Endothelial cell of umbilical vein (primary cell): Measurements from ENCODE around the gene DLK1. TPM values are rescaled to one million over a fixed set of nuclear protein-coding genes. Genes with fewer than 3 reads are reported as not detected.

ENCODE experiments used
- BruUV-seq: library from RNA; stranded (reverse); fragments of 400-500 nt; replicated peaks from 2 replicates; lab custom pipeline; 2021; lab: Mats Ljungman, UMichigan
- CTCF ChIA-PET: fragments of 300-600, 350-600 bp; sonication (Branson Sonifier 250); formaldehyde crosslinking; loops from one replicate; lab custom pipeline; 2021; ENCODE audit warnings: antibody characterized with exemption, inconsistent platforms; lab: Charles Lee
- POLR2A ChIA-PET: fragments of 300-600, 350-600 bp; sonication (Branson Sonifier 250); formaldehyde crosslinking; loops from one replicate; lab custom pipeline; 2021; ENCODE audit warnings: antibody characterized with exemption, inconsistent platforms; lab: Charles Lee
- DNase-seq: peaks from one replicate; pipeline ENCODE4 v3.0.0-alpha.2; 2011; ENCODE audit warnings: low read depth, low spot score
- FAIRE-seq: peaks from 2 replicates; lab custom pipeline; 2011; peaks lifted over from hg19 to GRCh38; lab: Jason Lieb, UNC
- H2AFZ ChIP-seq: 2 replicates; pipeline ENCODE4 v1.6.0; 2012; ENCODE audit warnings: low read depth, low read length, control low read depth, inconsistent platforms
- H3K27ac ChIP-seq: 2 replicates; pipeline ENCODE4 v1.5.1; 2011; ENCODE audit warnings: low read depth, mild to moderate bottlenecking, control low read depth, low read length, moderate library complexity; ENCODE audit not compliant: insufficient read depth
- H3K27me3 ChIP-seq, 2 experiments: 2 replicates each; pipeline versions ENCODE4 v1.6.0 to v1.6.1; 2011; ENCODE audit warnings: low read length in 2 of 2, mixed read lengths in 1 of 2; ENCODE audit not compliant: control insufficient read depth in 2 of 2, insufficient read depth in 2 of 2
- H3K36me3 ChIP-seq, 2 experiments: 2 replicates in 1 of 2; 3 replicates in 1 of 2; pipeline ENCODE4 v1.5.1; 2011; ENCODE audit warnings: low read length in 2 of 2, mild to moderate bottlenecking in 1 of 2, moderate library complexity in 1 of 2; ENCODE audit not compliant: control insufficient read depth in 2 of 2, insufficient read depth in 2 of 2; ENCODE audit errors: extremely low read depth in 1 of 2
- H3K4me1 ChIP-seq: 3 replicates; pipeline ENCODE4 v1.5.1; 2011; ENCODE audit warnings: mild to moderate bottlenecking, low read length; ENCODE audit not compliant: control insufficient read depth, insufficient read depth; ENCODE audit errors: extremely low read depth
- H3K4me2 ChIP-seq: 2 replicates; pipeline ENCODE4 v1.6.1; 2011; ENCODE audit warnings: low read length, control low read depth, mixed read lengths; ENCODE audit not compliant: insufficient read depth
- H3K4me3 ChIP-seq, 3 experiments: fragments of 200-600 bp in 1 of 3; sonication (generic), shearing (Covaris generic) in 1 of 3; replicated peaks in 1 of 3; 2 replicates each; pipeline ENCODE4 v1.5.1; 2011 to 2016; ENCODE audit warnings: control low read depth in 3 of 3, low read length in 3 of 3, mild to moderate bottlenecking in 2 of 3, inconsistent platforms in 1 of 3, low read depth in 1 of 3, moderate library complexity in 1 of 3; ENCODE audit not compliant: insufficient read depth in 1 of 3
- H3K79me2 ChIP-seq: 2 replicates; pipeline ENCODE4 v1.6.0; 2012; ENCODE audit warnings: low read length, inconsistent platforms; ENCODE audit not compliant: control insufficient read depth, insufficient read depth
- H3K9ac ChIP-seq: replicated peaks from 2 replicates; pipeline ENCODE3; 2011; ENCODE audit warnings: low read length, control low read depth; ENCODE audit not compliant: insufficient read depth; ENCODE audit errors: extremely low read depth
- H3K9me1 ChIP-seq: replicated peaks from 3 replicates; pipeline ENCODE4 v1.6.0; 2011; ENCODE audit warnings: mild to moderate bottlenecking, low read length; ENCODE audit not compliant: control insufficient read depth, insufficient read depth; ENCODE audit errors: extremely low read depth
- H3K9me3 ChIP-seq: replicated peaks from 2 replicates; pipeline ENCODE4 v1.5.1; 2012; ENCODE audit warnings: low read length, inconsistent platforms; ENCODE audit not compliant: control insufficient read depth, insufficient read depth
- H4K20me1 ChIP-seq: replicated peaks from 2 replicates; pipeline ENCODE3; 2011; ENCODE audit warnings: mild to moderate bottlenecking, low read length; ENCODE audit not compliant: control insufficient read depth, insufficient read depth; ENCODE audit errors: extremely low read depth
- CTCF ChIP-seq, 2 donors: IDR thresholded peaks; 1 replicate in 1 of 2; 2 replicates in 1 of 2; pipeline ENCODE4 v1.5.1; 2011; ENCODE audit warnings: low read length in 2 of 2, mild to moderate bottlenecking in 2 of 2, moderate library complexity in 2 of 2, control low read depth in 1 of 2, inconsistent platforms in 1 of 2, low read depth in 1 of 2; ENCODE audit not compliant: insufficient read depth in 1 of 2; ENCODE audit errors: extremely low read depth in 1 of 2
- EZH2 ChIP-seq: IDR thresholded peaks from 2 replicates; pipeline ENCODE4 v1.6.1; 2012; ENCODE audit warnings: borderline replicate concordance, low read depth, mild to moderate bottlenecking, moderate library complexity, low read length, inconsistent platforms; ENCODE audit not compliant: severe bottlenecking
- FOS ChIP-seq: IDR thresholded peaks from 2 replicates; pipeline ENCODE4 v1.6.1; 2011; ENCODE audit warnings: mild to moderate bottlenecking, low read length, moderate library complexity, borderline replicate concordance; ENCODE audit not compliant: insufficient read depth
- GATA2 ChIP-seq: IDR thresholded peaks from 2 replicates; pipeline ENCODE4 v1.7.0; 2011; ENCODE audit warnings: low read depth, mild to moderate bottlenecking, moderate library complexity, mixed read lengths, low read length; ENCODE audit not compliant: insufficient read length, insufficient read depth
- JUN ChIP-seq: IDR thresholded peaks from 2 replicates; pipeline ENCODE4 v1.6.1; 2011; ENCODE audit warnings: borderline replicate concordance, low read depth; ENCODE audit not compliant: insufficient read length, insufficient read depth
- MAX ChIP-seq: IDR thresholded peaks from 2 replicates; pipeline ENCODE4 v1.6.1; 2011; ENCODE audit not compliant: insufficient read depth, insufficient read length
- MYC ChIP-seq: IDR thresholded peaks from one replicate; pipeline ENCODE4 v1.6.1; 2011; ENCODE audit warnings: mild to moderate bottlenecking, low read depth, low read length
- POLR2A ChIP-seq: IDR thresholded peaks from 2 replicates; pipeline ENCODE4 v1.6.1; 2012; ENCODE audit warnings: low read depth, mild to moderate bottlenecking, control low read depth, low read length
- POLR2AphosphoS5 ChIP-seq: IDR thresholded peaks from 2 replicates; pipeline ENCODE4 v1.6.1; 2012; ENCODE audit warnings: low read depth, mild to moderate bottlenecking, control low read depth, low read length, moderate library complexity; ENCODE audit not compliant: insufficient read depth
- dilution Hi-C: fragments of 300-500 bp; cut with MboI; formaldehyde crosslinking; loops from one replicate; pipeline ENCODE4 v1.15.0; 2019; ENCODE audit warnings: low sequenced_read_pairs; ENCODE audit not compliant: extremely low pct_ligation_motif_present
- intact Hi-C: fragments of 100-400 bp; cut with micrococcal nuclease; formaldehyde crosslinking; loops from one replicate; pipeline ENCODE4 v1.10.0; 2022
- polyA plus RNA-seq, 4 experiments: library from polyadenylated mRNA; depleted of rRNA in 3 of 4; stranded (reverse) in 3 of 4; unstranded in 1 of 4; fragments of >200 nt; gene quantifications; 2 replicates each; pipeline versions ENCODE4 v1.2.1 to v1.2.3, GENCODE V29; 2011 to 2012; ENCODE audit warnings: missing spikeins in 1 of 4
- total RNA-seq: library from RNA; stranded (reverse); gene quantifications from 2 replicates; pipeline ENCODE4 v1.2.3, GENCODE V29; 2021

The DLK1 gene
- total and polyA plus RNA-seq, 2 donors (not counting 3 experiments of a cell fraction or from before 2014, with no cell fraction given), result not detected

GRCh38 chr14:100780246-100780645, 53.6 kb downstream of the DLK1 start:
- TF ChIP-seq JUN, result no peak
- H3K4me1 ChIP-seq, result no peaks in the 10 kb centered on the region
- intact Hi-C loops (no loop called here), dilution Hi-C loops (no loop called here)
- H3K4me3 ChIP-seq, result no peak overlapping the region
- H3K4me2 ChIP-seq, result no peak overlapping the region
- no TSS peak for BruUV-seq
- H3K9me1 ChIP-seq, result no peaks in the 10 kb centered on the region
- no peaks in the 10 kb centered on the region for H3K9me3 ChIP-seq
- no peaks in the 10 kb centered on the region for H3K79me2 ChIP-seq
- no peak for FAIRE-seq
- no peaks in the 10 kb centered on the region for H4K20me1 ChIP-seq
- no peak for DNase-seq
- CTCF ChIA-PET, result no interaction called here
- H3K27me3 ChIP-seq, result no peaks in the 10 kb centered on the region
- H3K27ac ChIP-seq, result no peak overlapping the region
- no peak overlapping the region for H2AFZ ChIP-seq
- H3K9ac ChIP-seq, result no peak overlapping the region
- H3K36me3 ChIP-seq, result no peaks in the 10 kb centered on the region
- POLR2A ChIA-PET, result no interaction called here

GRCh38 chr14:100780646-100781355, 54.1 kb downstream of the DLK1 start:
- intact Hi-C loops, result loop anchor here (1.0 kb wide), 1 partner anchor 36 kb away; no protein-coding TSS in a partner anchor
- TF ChIP-seq MYC, result no peak
- TF ChIP-seq CTCF (IDR thresholded peaks at IDR 0.05; ENCODE audit: extremely low read depth in 1 of 2, insufficient read depth in 1 of 2, low read depth in 1 of 2, low read length in 2 of 2), result no peak
- no peak for TF ChIP-seq JUN
- TF ChIP-seq FOS, result no peak
- TF ChIP-seq GATA2, result no peak
- no peak for TF ChIP-seq POLR2AphosphoS5
- no peak for TF ChIP-seq MAX
- TF ChIP-seq EZH2, result no peak
- TF ChIP-seq POLR2A, result no peak
- no peak overlapping the region for H3K4me3 ChIP-seq
- no peaks in the 10 kb centered on the region for H3K27me3 ChIP-seq
- H3K36me3 ChIP-seq, result no peaks in the 10 kb centered on the region
- DNase-seq, result no peak
- H3K9me1 ChIP-seq, result no peaks in the 10 kb centered on the region
- no peaks in the 10 kb centered on the region for H3K9me3 ChIP-seq
- H3K79me2 ChIP-seq, result no peaks in the 10 kb centered on the region
- H3K4me2 ChIP-seq, result no peak overlapping the region
- H4K20me1 ChIP-seq, result no peaks in the 10 kb centered on the region
- CTCF ChIA-PET, result no interaction called here
- FAIRE-seq, result no peak
- POLR2A ChIA-PET, result no interaction called here
- no peaks in the 10 kb centered on the region for H3K4me1 ChIP-seq
- no peak overlapping the region for H3K9ac ChIP-seq
- H3K27ac ChIP-seq, result no peak overlapping the region
- dilution Hi-C loops, result no loop called here
- H2AFZ ChIP-seq, result no peak overlapping the region
- no TSS peak for BruUV-seq
